Activated CD8-positive, alpha-beta T cell treated with anti-CD3 and anti-CD28 coated beads for 36 hours (primary cell): ENCODE data around the gene ADNP. TPM values are rescaled to one million over a fixed set of nuclear protein-coding genes. Genes with fewer than 3 reads are reported as not detected.
"Not testable (repeated sequence)": the region's sequence is repeated elsewhere in the genome, so short reads cannot be mapped to it uniquely, and the experiment has no call there.

ENCODE experiments used
- ATAC-seq: fragments of 200-7000 bp; cut with Tn5 transposase; one replicate; pipeline ENCODE4 v1.10.0; 2021; ENCODE audit warnings: mild to moderate bottlenecking, moderate library complexity
- CTCF ChIA-PET: fragments of 350-600 bp; sonication (Branson Sonifier 250); formaldehyde crosslinking; loops from one replicate; lab custom pipeline; 2021; ENCODE audit warnings: antibody characterized with exemption; lab: Charles Lee
- POLR2A ChIA-PET: fragments of 350-600 bp; sonication (Branson Sonifier 250); formaldehyde crosslinking; loops from one replicate; lab custom pipeline; 2021; ENCODE audit warnings: antibody characterized with exemption; lab: Charles Lee
- DNase-seq: peaks from one replicate; pipeline ENCODE4 v3.0.0-alpha.2; 2020
- H3K27ac Mint-ChIP-seq: one replicate; pipeline ENCODE4 v1.8.0; 2021; ENCODE audit warnings: mild to moderate bottlenecking, mixed read lengths
- H3K27me3 Mint-ChIP-seq: one replicate; pipeline ENCODE4 v1.8.0; 2021; ENCODE audit warnings: mixed read lengths
- H3K36me3 Mint-ChIP-seq: one replicate; pipeline ENCODE4 v1.8.0; 2021; ENCODE audit warnings: low read depth, mixed read lengths
- H3K4me1 Mint-ChIP-seq: one replicate; pipeline ENCODE4 v1.8.0; 2021; ENCODE audit warnings: low read depth, mixed read lengths
- H3K4me3 Mint-ChIP-seq: one replicate; pipeline ENCODE4 v1.8.0; 2021; ENCODE audit warnings: mild to moderate bottlenecking, moderate library complexity, mixed read lengths
- H3K9me3 Mint-ChIP-seq: one replicate; pipeline ENCODE4 v1.8.0; 2021; ENCODE audit warnings: mixed read lengths
- intact Hi-C: fragments of 100-400 bp; cut with micrococcal nuclease; formaldehyde crosslinking; loops from one replicate; pipeline ENCODE4 v1.10.0; 2022
- total RNA-seq, 2 experiments: library from RNA; stranded (reverse); gene quantifications; one replicate each; pipeline ENCODE4 v1.2.3, GENCODE V29; 2021
- TF ChIP-seq, protein P1 (sequence below): fragments of 200-600 bp; IDR thresholded peaks from one replicate; pipeline ENCODE4 v1.8.0; 2022; ENCODE audit warnings: antibody characterized with exemption, mild to moderate bottlenecking

ADNP gene
- total RNA-seq, 2 experiments from 2014 or later: 58.9 to 60.0 TPM

DNA sequence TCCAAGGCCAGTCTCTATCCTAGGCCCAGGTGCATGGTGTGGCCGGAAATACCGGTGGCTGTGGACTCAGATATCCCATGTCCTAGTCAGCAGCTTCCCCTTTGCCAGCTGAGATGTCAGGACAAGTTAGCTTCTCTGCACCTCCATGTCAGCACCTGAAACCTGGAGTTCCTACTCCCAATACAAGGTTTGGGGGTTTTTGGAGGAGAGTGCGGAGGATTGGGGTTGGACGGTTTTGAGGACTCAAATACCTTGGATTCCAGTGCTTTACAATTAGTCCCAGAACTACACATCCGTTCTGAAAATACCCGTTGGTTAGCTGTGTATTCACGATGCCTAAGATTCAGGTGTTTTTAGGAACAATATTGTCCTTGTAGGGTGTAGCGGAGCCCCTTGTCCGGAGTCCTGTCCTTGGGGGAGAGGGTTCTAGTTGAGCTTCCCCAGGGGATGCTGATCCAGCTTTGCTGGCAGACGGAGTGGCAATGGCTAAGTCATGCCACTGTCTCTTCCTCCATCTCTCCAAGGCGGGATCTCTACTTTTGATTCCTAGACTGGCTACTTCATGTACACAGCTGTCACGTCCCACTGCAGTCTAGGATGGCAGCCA, 45.0 kb downstream of the ADNP start:
- H3K36me3 Mint-ChIP-seq: peaks cover 28% of the 10 kb centered on the region
- no peak overlapping the region for H3K4me3 Mint-ChIP-seq
- H3K27me3 Mint-ChIP-seq: no peaks in the 10 kb centered on the region
- peaks cover 3% of the 10 kb centered on the region for H3K9me3 Mint-ChIP-seq
- intact Hi-C loops: no loop called here
- CTCF ChIA-PET: interaction anchor here (1.2 to 1.5 kb wide), 2 partner anchors 92 to 96 kb away, joined by 6 read pairs; partner anchors contain the start of gene BCAS4
- no peak overlapping the region for H3K27ac Mint-ChIP-seq
- H3K4me1 Mint-ChIP-seq: peaks cover 3% of the 10 kb centered on the region
- ATAC-seq (no peak), DNase-seq (no peak)
- TF ChIP-seq, protein P1, sequence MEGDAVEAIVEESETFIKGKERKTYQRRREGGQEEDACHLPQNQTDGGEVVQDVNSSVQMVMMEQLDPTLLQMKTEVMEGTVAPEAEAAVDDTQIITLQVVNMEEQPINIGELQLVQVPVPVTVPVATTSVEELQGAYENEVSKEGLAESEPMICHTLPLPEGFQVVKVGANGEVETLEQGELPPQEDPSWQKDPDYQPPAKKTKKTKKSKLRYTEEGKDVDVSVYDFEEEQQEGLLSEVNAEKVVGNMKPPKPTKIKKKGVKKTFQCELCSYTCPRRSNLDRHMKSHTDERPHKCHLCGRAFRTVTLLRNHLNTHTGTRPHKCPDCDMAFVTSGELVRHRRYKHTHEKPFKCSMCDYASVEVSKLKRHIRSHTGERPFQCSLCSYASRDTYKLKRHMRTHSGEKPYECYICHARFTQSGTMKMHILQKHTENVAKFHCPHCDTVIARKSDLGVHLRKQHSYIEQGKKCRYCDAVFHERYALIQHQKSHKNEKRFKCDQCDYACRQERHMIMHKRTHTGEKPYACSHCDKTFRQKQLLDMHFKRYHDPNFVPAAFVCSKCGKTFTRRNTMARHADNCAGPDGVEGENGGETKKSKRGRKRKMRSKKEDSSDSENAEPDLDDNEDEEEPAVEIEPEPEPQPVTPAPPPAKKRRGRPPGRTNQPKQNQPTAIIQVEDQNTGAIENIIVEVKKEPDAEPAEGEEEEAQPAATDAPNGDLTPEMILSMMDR: no peak
- POLR2A ChIA-PET: interaction anchor here (0.8 to 0.9 kb wide), 3 partner anchors 9 to 21 kb away, joined by 3 to 4 read pairs (median 3); no protein-coding TSS in a partner anchor

DNA sequence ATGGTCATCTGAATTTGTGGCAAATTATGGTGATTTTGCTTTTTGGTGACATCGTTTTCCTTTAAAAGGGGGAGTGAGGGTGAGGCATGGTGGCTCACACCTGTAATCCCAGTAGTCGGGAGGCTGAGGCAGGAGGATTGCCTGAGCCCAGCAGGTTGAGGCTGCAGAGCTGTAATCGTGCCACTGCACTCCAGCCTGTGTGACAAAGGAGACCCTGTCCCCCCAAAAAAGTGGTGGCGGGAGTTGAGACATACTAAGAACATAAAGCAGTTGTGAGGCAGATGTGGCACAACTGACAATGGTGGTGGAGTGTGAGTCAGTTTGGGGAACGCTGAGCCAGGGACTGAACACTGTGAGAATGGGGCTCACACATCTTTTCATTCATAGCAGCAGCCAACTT, 45.5 kb downstream of the ADNP start:
- H3K27ac Mint-ChIP-seq: no peak overlapping the region

DNA sequence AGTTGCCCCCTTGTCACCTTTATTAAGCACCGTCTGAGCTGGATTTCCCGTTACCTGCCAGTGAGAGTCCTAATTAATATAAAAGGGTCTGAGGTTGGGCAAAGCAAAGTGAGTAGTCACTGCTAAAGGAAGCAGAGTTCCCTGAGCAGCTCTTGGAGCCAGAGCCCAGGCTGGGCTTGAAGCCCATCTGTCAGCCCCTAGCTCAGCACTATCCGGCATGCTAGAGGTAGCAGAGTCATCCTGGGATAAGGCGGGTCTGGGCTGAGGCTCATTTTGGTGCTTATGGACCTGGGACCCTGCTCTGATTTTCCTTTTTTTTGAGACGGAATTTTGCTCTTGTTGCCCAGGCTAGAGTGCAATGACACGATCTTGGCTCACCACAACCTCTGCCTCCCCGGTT, 46.2 kb downstream of the ADNP start:
- Mint-ChIP-seq H3K4me3 (no peak overlapping the region), H3K9me3 (peaks cover 3% of the 10 kb centered on the region), H3K27me3 (no peaks in the 10 kb centered on the region), H3K36me3 (peaks cover 20% of the 10 kb centered on the region), H3K27ac (peak overlapping the region; percentile 38), H3K4me1 (no peaks in the 10 kb centered on the region)
- POLR2A ChIA-PET: interaction anchor here (1.0 to 1.2 kb wide), 3 partner anchors 15 to 42 kb away, joined by 3 read pairs; no protein-coding TSS in a partner anchor
- intact Hi-C loops: no loop called here
- ATAC-seq (no peak), DNase-seq (no peak)
- CTCF ChIA-PET: interaction anchor here (1.0 to 1.2 kb wide), 3 partner anchors 90 to 95 kb away, joined by 3 to 6 read pairs (median 3); partner anchors contain the start of gene BCAS4
- TF ChIP-seq, protein P1: no peak

More for the DNA sequence above, 45.5 kb downstream of the ADNP start:
- DNase-seq (no peak), ATAC-seq (no peak)
- intact Hi-C loops: no loop called here
- H3K4me3 Mint-ChIP-seq: no peak overlapping the region
- ChIA-PET POLR2A (interaction anchor here (0.8 to 1.1 kb wide), 3 partner anchors 9 to 20 kb away, joined by 3 read pairs; no protein-coding TSS in a partner anchor), CTCF (interaction anchor here (1.2 to 1.5 kb wide), 2 partner anchors 91 to 96 kb away, joined by 6 read pairs; partner anchors contain the start of gene BCAS4)
- peaks cover 3% of the 10 kb centered on the region for H3K9me3 Mint-ChIP-seq
- H3K36me3 Mint-ChIP-seq: peaks cover 23% of the 10 kb centered on the region
- no peaks in the 10 kb centered on the region for H3K27me3 Mint-ChIP-seq
- TF ChIP-seq, protein P1: no peak
- peaks cover under 1% of the 10 kb centered on the region for H3K4me1 Mint-ChIP-seq

DNA sequence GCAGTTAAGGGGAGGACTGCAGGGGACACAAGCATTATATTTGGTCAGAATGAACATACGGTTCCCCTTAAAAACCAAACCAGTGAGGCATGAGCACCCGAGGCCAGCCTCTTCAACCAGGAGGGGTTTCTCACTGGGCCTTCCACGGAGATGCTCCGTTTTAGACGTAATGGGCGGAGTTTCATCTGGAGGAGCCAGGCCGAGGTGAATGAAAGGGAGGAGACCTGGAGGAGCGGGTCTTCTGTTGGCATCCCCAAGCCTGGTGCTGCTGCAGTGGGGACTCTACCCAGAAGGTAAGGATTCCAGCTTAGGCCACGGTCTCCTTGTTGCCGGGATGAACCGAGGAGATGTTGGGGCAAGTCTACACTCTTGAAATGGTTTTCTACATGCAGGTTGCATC, 47.4 kb downstream of the ADNP start:
- CTCF ChIA-PET: interaction anchor here (1.1 kb wide), 1 partner anchor 93 kb away, joined by 3 read pairs; no protein-coding TSS in a partner anchor
- intact Hi-C loops: no loop called here
- Mint-ChIP-seq H3K27ac (no peak overlapping the region), H3K4me3 (no peak overlapping the region), H3K36me3 (peaks cover 15% of the 10 kb centered on the region), H3K9me3 (peaks cover 3% of the 10 kb centered on the region), H3K27me3 (no peaks in the 10 kb centered on the region), H3K4me1 (no peaks in the 10 kb centered on the region)
- DNase-seq: no peak
- TF ChIP-seq, protein P1: no peak
- POLR2A ChIA-PET: interaction anchor here (1.3 kb wide), 1 partner anchor 89 kb away, joined by 5 read pairs; the partner anchor contains the start of gene BCAS4
- no peak for ATAC-seq

DNA sequence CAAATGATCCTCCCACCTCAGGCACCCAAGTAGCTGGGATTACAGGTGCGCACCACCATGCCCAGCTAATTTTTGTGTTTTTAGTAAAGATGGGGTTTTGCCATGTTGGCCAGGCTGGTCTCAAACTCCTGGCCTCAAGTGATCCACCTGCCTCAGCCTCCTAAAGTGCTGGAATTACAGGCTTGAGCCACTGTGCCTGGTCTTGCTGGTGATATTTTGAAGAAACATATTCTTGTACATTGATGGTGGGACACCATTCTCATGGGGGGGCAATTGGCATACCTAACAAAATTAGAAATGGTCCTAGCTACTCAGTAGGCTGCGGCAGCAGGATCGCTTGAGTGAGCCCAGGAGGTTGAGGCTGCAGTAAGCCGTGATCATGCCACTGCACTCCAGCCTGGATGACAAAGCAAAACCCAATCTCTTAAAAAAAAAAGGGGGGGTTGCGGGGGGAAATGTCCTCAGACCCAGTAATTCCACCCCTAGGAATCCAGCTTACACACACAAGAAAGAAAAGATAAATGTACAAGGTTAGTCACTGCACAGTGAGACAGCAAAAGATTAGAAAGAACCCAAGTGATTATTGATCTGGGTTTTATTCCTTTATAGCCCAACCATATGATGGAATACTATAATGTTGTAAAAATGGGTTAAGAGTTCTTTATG, 49.3 kb downstream of the ADNP start:
- POLR2A ChIA-PET: not testable (repeated sequence)

More for the DNA sequence above, 49.3 kb downstream of the ADNP start:
- DNase-seq, H3K27me3 Mint-ChIP-seq, intact Hi-C loops, H3K4me3 Mint-ChIP-seq, H3K4me1 Mint-ChIP-seq, H3K36me3 Mint-ChIP-seq, H3K9me3 Mint-ChIP-seq, H3K27ac Mint-ChIP-seq, ATAC-seq: not testable (repeated sequence)
- CTCF ChIA-PET: interaction anchor here (1.2 to 1.3 kb wide), 2 partner anchors 48 to 88 kb away, joined by 4 read pairs; no protein-coding TSS in a partner anchor
